IMR-90 (cell line): ENCODE measurements around the gene CYP11A1.

Source experiments
- CTCF ChIP-seq: conservative IDR thresholded peaks from 2 replicates; pipeline ENCODE4 v1.5.1; 2012; ENCODE audit warnings: mild to moderate bottlenecking, low read depth, low read length, improper control_type of control experiment
- POLR2A ChIP-seq: IDR thresholded peaks from 2 replicates; pipeline ENCODE4 v1.6.1; 2012; ENCODE audit warnings: mild to moderate bottlenecking, low read depth, low read length

DNA sequence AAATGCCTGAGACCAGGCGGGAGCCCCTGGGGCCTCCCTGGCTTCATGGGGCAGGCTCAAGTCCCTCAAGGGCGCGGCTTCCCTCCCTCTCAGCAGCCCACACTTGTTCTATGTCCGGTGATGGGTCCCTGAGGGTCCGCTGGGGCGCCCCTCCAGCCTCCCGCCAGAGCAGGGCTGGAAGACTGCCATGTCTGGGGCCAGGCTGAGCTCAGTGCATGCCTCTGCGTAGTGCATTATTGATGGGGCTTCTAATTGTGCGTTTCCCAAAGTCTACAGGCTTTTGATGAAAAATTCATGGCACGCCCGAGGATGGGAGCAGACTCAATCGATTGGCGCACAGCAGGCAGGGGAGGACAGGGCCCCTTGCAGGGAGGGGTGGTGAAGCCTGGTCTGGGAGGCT, 51.3 kb downstream of the CYP11A1 start:
- no peak for TF ChIP-seq POLR2A
- TF ChIP-seq CTCF, result no peak
